ENCODE data around the gene SLC19A2. TPM values are rescaled to one million over a fixed set of nuclear protein-coding genes. Genes with fewer than 3 reads are reported as not detected.

SLC19A2 gene
- polyA plus RNA-seq, 1 donor = 22.3 TPM

- no peak for DNase-seq
Observed at GRCh38 chr1:169475806-169476387, 9.8 kb downstream of the SLC19A2 start.

- DNase-seq = no peak
Observed at GRCh38 chr1:169474302-169474995, 11.3 kb downstream of the SLC19A2 start.

- DNase-seq = no peak
Observed at GRCh38 chr1:169473347-169473746, 12.4 kb downstream of the SLC19A2 start.

- no peak for DNase-seq
Observed at GRCh38 chr1:169472738-169473137, 13.0 kb downstream of the SLC19A2 start.

GRCh38 chr1:169468982-169469381 lies 16.8 kb downstream of the SLC19A2 start:
- DNase-seq = no peak

- no peak for DNase-seq
Observed at GRCh38 chr1:169466259-169467230, 19.2 kb downstream of the SLC19A2 start.

- DNase-seq = no peak
Observed at GRCh38 chr1:169465281-169465680, 20.5 kb downstream of the SLC19A2 start.

GRCh38 chr1:169462385-169462784 lies 23.4 kb downstream of the SLC19A2 start:
- no peak for DNase-seq

GRCh38 chr1:169461390-169462000 lies 24.2 kb downstream of the SLC19A2 start:
- no peak for DNase-seq

GRCh38 chr1:169460191-169460833 lies 25.4 kb downstream of the SLC19A2 start:
- no peak for DNase-seq

- DNase-seq = no peak
Observed at GRCh38 chr1:169457443-169457842, 28.3 kb downstream of the SLC19A2 start.

GRCh38 chr1:169456029-169456428 lies 29.7 kb downstream of the SLC19A2 start:
- DNase-seq = no peak

- DNase-seq = no peak
Observed at GRCh38 chr1:169452921-169453320, 32.8 kb downstream of the SLC19A2 start.

GRCh38 chr1:169451218-169451824 lies 34.4 kb downstream of the SLC19A2 start:
- DNase-seq = no peak

- no peak for DNase-seq
Observed at GRCh38 chr1:169443923-169444322, 41.8 kb downstream of the SLC19A2 start.

GRCh38 chr1:169427081-169427641 lies 58.6 kb downstream of the SLC19A2 start, which contains the start of gene CCDC181:
CCDC181 (minus strand) TSS chr1:169427474; CDS start chr1:169424927, 2,547 bp downstream.
- peak; percentile 78 for DNase-seq

GRCh38 chr1:169426174-169426705 lies 59.5 kb downstream of the SLC19A2 start:
- no peak for DNase-seq

- no peak for DNase-seq
Observed at GRCh38 chr1:169421309-169421708, 64.4 kb downstream of the SLC19A2 start.

GRCh38 chr1:169414952-169415351 lies 70.8 kb downstream of the SLC19A2 start:
- DNase-seq = no peak

Data from left kidney (tissue), 2 donors.